H1 (cell line): ENCODE data around the gene ZNF304. TPM values are rescaled to one million over a fixed set of nuclear protein-coding genes. Genes with fewer than 3 reads are reported as not detected.

Source experiments
- CTCF ChIA-PET: fragments of 300-600 bp; sonication (Branson Sonifier 250); formaldehyde crosslinking; loops from one replicate; lab custom pipeline; 2021; ENCODE audit not compliant: partially characterized antibody; lab: Charles Lee
- POLR2A ChIA-PET: fragments of 300-600 bp; sonication (Branson Sonifier 250); formaldehyde crosslinking; loops from one replicate; lab custom pipeline; 2021; ENCODE audit warnings: inconsistent platforms; ENCODE audit not compliant: partially characterized antibody; lab: Charles Lee
- DNase-seq, 2 experiments: peaks; one replicate each; pipeline versions ENCODE4 v3.0.0 to v3.0.0-alpha.2; 2010 to 2022; ENCODE audit warnings: low spot score in 2 of 2, low read depth in 1 of 2, mixed read lengths in 1 of 2
- FAIRE-seq: peaks from 2 replicates; lab custom pipeline; 2011; peaks lifted over from hg19 to GRCh38; lab: Jason Lieb, UNC
- H2AFZ ChIP-seq: 2 replicates; pipeline ENCODE4 v1.8.1; 2012; ENCODE audit warnings: low read length, inconsistent platforms
- H2AK5ac ChIP-seq: 2 replicates; pipeline ENCODE4 v1.6.1; 2013; ENCODE audit warnings: low read depth, low read length
- H2BK120ac ChIP-seq: replicated peaks from 2 replicates; pipeline ENCODE3; 2013; ENCODE audit warnings: low read depth, low read length, inconsistent platforms
- H2BK12ac ChIP-seq: 2 replicates; pipeline ENCODE4 v1.6.1; 2013; ENCODE audit warnings: low read depth, low read length
- H2BK15ac ChIP-seq: 2 replicates; pipeline ENCODE4 v1.6.1; 2013; ENCODE audit warnings: low read length
- H2BK20ac ChIP-seq: 2 replicates; pipeline ENCODE4 v1.6.1; 2013; ENCODE audit warnings: low read length
- H2BK5ac ChIP-seq: 2 replicates; pipeline ENCODE4 v1.6.1; 2013; ENCODE audit warnings: low read depth, low read length
- H3K14ac ChIP-seq: 2 replicates; pipeline ENCODE4 v1.6.1; 2013; ENCODE audit warnings: inconsistent platforms; ENCODE audit not compliant: insufficient read length
- H3K18ac ChIP-seq: 2 replicates; pipeline ENCODE4 v1.6.1; 2013; ENCODE audit warnings: low read length; ENCODE audit errors: extremely low read depth
- H3K23ac ChIP-seq: 2 replicates; pipeline ENCODE4 v1.6.1; 2013; ENCODE audit warnings: inconsistent platforms; ENCODE audit not compliant: insufficient read length
- H3K23me2 ChIP-seq: 2 replicates; pipeline ENCODE4 v1.6.1; 2013; ENCODE audit warnings: low read depth, low read length
- H3K27ac ChIP-seq: 2 replicates; pipeline ENCODE4 v1.6.1; 2011; ENCODE audit warnings: low read depth, low read length, inconsistent platforms
- H3K27me3 ChIP-seq, 4 experiments: replicated peaks in 1 of 4; 1 replicate in 1 of 4; 2 replicates in 3 of 4; pipeline versions ENCODE4 v1.6.1 to v1.8.1; 2011 to 2013; ENCODE audit warnings: low read length in 3 of 4, mild to moderate bottlenecking in 3 of 4, inconsistent platforms in 2 of 4, mixed read lengths in 2 of 4, moderate library complexity in 1 of 4; ENCODE audit not compliant: control insufficient read depth in 3 of 4, insufficient read depth in 3 of 4; ENCODE audit errors: extremely low read depth in 1 of 4
- H3K36me3 ChIP-seq, 4 experiments: 2 replicates each; pipeline versions ENCODE4 v1.6.1 to v1.8.1; 2011 to 2013; ENCODE audit warnings: mild to moderate bottlenecking in 4 of 4, low read length in 3 of 4, moderate library complexity in 2 of 4, control low read depth in 1 of 4, inconsistent platforms in 1 of 4; ENCODE audit not compliant: insufficient read depth in 4 of 4, control insufficient read depth in 2 of 4
- H3K4ac ChIP-seq: replicated peaks from 2 replicates; pipeline ENCODE3; 2013; ENCODE audit warnings: low read length, low read depth, mixed read lengths, inconsistent platforms; ENCODE audit not compliant: insufficient read length
- H3K4me1 ChIP-seq, 4 experiments: replicated peaks in 1 of 4; 1 replicate in 1 of 4; 2 replicates in 3 of 4; pipeline versions ENCODE4 v1.6.1 to v1.8.1; 2011 to 2013; ENCODE audit warnings: low read length in 3 of 4, inconsistent platforms in 2 of 4, mixed read lengths in 1 of 4; ENCODE audit not compliant: insufficient read depth in 4 of 4, control insufficient read depth in 3 of 4
- H3K4me2 ChIP-seq, 2 experiments: 2 replicates each; pipeline versions ENCODE4 v1.6.1 to v1.8.1; 2011 to 2013; ENCODE audit warnings: low read depth in 2 of 2, low read length in 2 of 2, control low read depth in 1 of 2, inconsistent platforms in 1 of 2, mild to moderate bottlenecking in 1 of 2; ENCODE audit not compliant: insufficient read depth in 1 of 2
- H3K4me3 ChIP-seq, 4 experiments: fragments of 200-600, 300-600 bp in 1 of 4; sonication (generic), shearing (Covaris generic), sonication (Bioruptor Twin) in 1 of 4; 2 replicates each; pipeline versions ENCODE4 v1.5.1 to v1.8.1; 2011 to 2016; ENCODE audit warnings: low read length in 4 of 4, low read depth in 3 of 4, control low read depth in 2 of 4, inconsistent platforms in 2 of 4, mild to moderate bottlenecking in 2 of 4, mixed read lengths in 1 of 4, moderate library complexity in 1 of 4; ENCODE audit not compliant: insufficient read depth in 2 of 4; ENCODE audit errors: extremely low read depth in 1 of 4
- H3K56ac ChIP-seq: replicated peaks from 2 replicates; pipeline ENCODE3; 2013; ENCODE audit warnings: low read depth, mild to moderate bottlenecking, mixed read lengths, low read length, inconsistent platforms; ENCODE audit not compliant: insufficient read length
- H3K79me1 ChIP-seq: 2 replicates; pipeline ENCODE4 v1.6.1; 2013; ENCODE audit warnings: low read depth, low read length, control low read depth
- H3K79me2 ChIP-seq, 2 experiments: 2 replicates each; pipeline versions ENCODE4 v1.6.1 to v1.8.1; 2012 to 2013; ENCODE audit warnings: low read length in 2 of 2, mild to moderate bottlenecking in 2 of 2, inconsistent platforms in 1 of 2; ENCODE audit not compliant: insufficient read depth in 2 of 2, control insufficient read depth in 1 of 2
- H3K9ac ChIP-seq, 4 experiments: replicated peaks in 1 of 4; 1 replicate in 1 of 4; 2 replicates in 3 of 4; pipeline versions ENCODE4 v1.6.1 to v1.8.1; 2011 to 2013; ENCODE audit warnings: low read depth in 3 of 4, low read length in 3 of 4, control low read depth in 2 of 4, mild to moderate bottlenecking in 2 of 4, moderate library complexity in 2 of 4, inconsistent platforms in 1 of 4; ENCODE audit errors: extremely low read depth in 1 of 4
- H3K9me3 ChIP-seq, 2 experiments: 2 replicates each; pipeline versions ENCODE4 v1.6.1 to v1.8.1; 2012 to 2013; ENCODE audit warnings: mild to moderate bottlenecking in 2 of 2, moderate library complexity in 2 of 2, control low read depth in 1 of 2, inconsistent platforms in 1 of 2, low read depth in 1 of 2, low read length in 1 of 2, mixed read lengths in 1 of 2; ENCODE audit not compliant: insufficient read depth in 2 of 2
- H4K20me1 ChIP-seq, 2 experiments: replicated peaks in 1 of 2; 2 replicates each; pipeline versions ENCODE3 to v1.8.1; 2011 to 2013; ENCODE audit warnings: inconsistent platforms in 2 of 2, low read length in 2 of 2, mild to moderate bottlenecking in 1 of 2; ENCODE audit not compliant: insufficient read depth in 2 of 2, control insufficient read depth in 1 of 2
- H4K5ac ChIP-seq: 2 replicates; pipeline ENCODE4 v1.6.1; 2013; ENCODE audit warnings: low read length, low read depth, mixed read lengths, inconsistent platforms; ENCODE audit not compliant: insufficient read length
- H4K8ac ChIP-seq: 2 replicates; pipeline ENCODE4 v1.8.0; 2013; ENCODE audit warnings: mild to moderate bottlenecking, moderate library complexity, low read length, inconsistent platforms; ENCODE audit not compliant: insufficient read depth; ENCODE audit errors: extremely low read depth
- H4K91ac ChIP-seq: replicated peaks from 2 replicates; pipeline ENCODE3; 2013; ENCODE audit warnings: low read length, mixed read lengths, inconsistent platforms; ENCODE audit not compliant: insufficient read length
- CEBPB ChIP-seq: IDR thresholded peaks from 2 replicates; pipeline ENCODE4 v1.6.1; 2012; ENCODE audit warnings: low read depth, low read length
- RAD21 ChIP-seq, 2 experiments: IDR thresholded peaks in 1 of 2; conservative IDR thresholded peaks in 1 of 2; 2 replicates each; pipeline ENCODE4 v1.6.1; 2011; ENCODE audit warnings: low read depth in 2 of 2, low read length in 2 of 2, improper control_type of control experiment in 1 of 2, inconsistent platforms in 1 of 2, mild to moderate bottlenecking in 1 of 2, moderate library complexity in 1 of 2
- RFX5 ChIP-seq: IDR thresholded peaks from 2 replicates; pipeline ENCODE4 v1.6.1; 2011; ENCODE audit warnings: low read depth, low read length, improper control_type of control experiment, borderline replicate concordance
- SIN3A ChIP-seq, 2 experiments: IDR thresholded peaks in 1 of 2; conservative IDR thresholded peaks in 1 of 2; 2 replicates each; pipeline ENCODE4 v1.6.1; 2011 to 2012; ENCODE audit warnings: low read length in 2 of 2, improper control_type of control experiment in 1 of 2, low read depth in 1 of 2, mild to moderate bottlenecking in 1 of 2
- SIRT6 ChIP-seq: IDR thresholded peaks from one replicate; pipeline ENCODE4 v1.7.1; 2012; ENCODE audit warnings: low read length, inconsistent platforms
- TBP ChIP-seq: IDR thresholded peaks from 2 replicates; pipeline ENCODE4 v1.6.1; 2011; ENCODE audit warnings: low read depth, low read length, improper control_type of control experiment
- TEAD4 ChIP-seq: IDR thresholded peaks from 2 replicates; pipeline ENCODE4 v1.6.1; 2012; ENCODE audit warnings: low read depth, low read length, inconsistent platforms, mixed read lengths
- YY1 ChIP-seq: IDR thresholded peaks from 2 replicates; pipeline ENCODE4 v1.6.1; 2011; ENCODE audit warnings: low read depth, mild to moderate bottlenecking, low read length
- WGBS, 2 experiments: shearing (Covaris generic) in 1 of 2; methylation state at CpG; one replicate each; pipeline versions ENCODE4 v1.1.6 to v1.1.7; 2013 to 2015; ENCODE audit warnings: low lambda C conversion rate in 2 of 2, mixed read lengths in 2 of 2, inconsistent platforms in 1 of 2, low coverage in 1 of 2, missing lambda C conversion rate in 1 of 2; ENCODE audit not compliant: insufficient replicate concordance in 2 of 2, insufficient coverage in 1 of 2, insufficient read length in 1 of 2; ENCODE audit errors: extremely low coverage in 1 of 2, missing lambda C conversion rate in 1 of 2; 5-methylcytosine and 5-hydroxymethylcytosine counted together
- polyA plus RNA-seq, 7 experiments: library from polyadenylated mRNA; depleted of rRNA in 3 of 7; stranded (reverse) in 5 of 7; unstranded in 2 of 7; fragments of >200 nt in 5 of 7; fragments of 200-250 nt in 2 of 7; gene quantifications; 1 replicate in 5 of 7; 2 replicates in 1 of 7; 4 replicates in 1 of 7; pipeline versions ENCODE4 v1.2.1 to v1.2.3, GENCODE V29; 2011 to 2013; ENCODE audit warnings: missing spikeins in 2 of 7, mixed read lengths in 2 of 7
- total RNA-seq: library from RNA; stranded (reverse); fragmentation: NEBNext Ultra II Directional; extraction: Animal tissue kit (Norgen Biotek cat#: 25700); gene quantifications from 2 replicates; pipeline ENCODE4 v1.2.1, GENCODE V29; 2021
- TF ChIP-seq, protein P1 (sequence below), 3 experiments: IDR thresholded peaks; 1 replicate in 2 of 3; 2 replicates in 1 of 3; pipeline versions ENCODE4 v1.5.1 to v1.6.1; 2011; ENCODE audit warnings: low read length in 3 of 3, mild to moderate bottlenecking in 3 of 3, inconsistent platforms in 2 of 3, low read depth in 1 of 3, moderate library complexity in 1 of 3; ENCODE audit not compliant: insufficient read depth in 1 of 3; ENCODE audit errors: control extremely low read depth in 1 of 3

ZNF304 gene
- total and polyA plus RNA-seq, 2 of the 8 experiments (the other 6 are each of a cell fraction or from before 2014, with no cell fraction given) = 4.3 to 10.5 TPM

DNA sequence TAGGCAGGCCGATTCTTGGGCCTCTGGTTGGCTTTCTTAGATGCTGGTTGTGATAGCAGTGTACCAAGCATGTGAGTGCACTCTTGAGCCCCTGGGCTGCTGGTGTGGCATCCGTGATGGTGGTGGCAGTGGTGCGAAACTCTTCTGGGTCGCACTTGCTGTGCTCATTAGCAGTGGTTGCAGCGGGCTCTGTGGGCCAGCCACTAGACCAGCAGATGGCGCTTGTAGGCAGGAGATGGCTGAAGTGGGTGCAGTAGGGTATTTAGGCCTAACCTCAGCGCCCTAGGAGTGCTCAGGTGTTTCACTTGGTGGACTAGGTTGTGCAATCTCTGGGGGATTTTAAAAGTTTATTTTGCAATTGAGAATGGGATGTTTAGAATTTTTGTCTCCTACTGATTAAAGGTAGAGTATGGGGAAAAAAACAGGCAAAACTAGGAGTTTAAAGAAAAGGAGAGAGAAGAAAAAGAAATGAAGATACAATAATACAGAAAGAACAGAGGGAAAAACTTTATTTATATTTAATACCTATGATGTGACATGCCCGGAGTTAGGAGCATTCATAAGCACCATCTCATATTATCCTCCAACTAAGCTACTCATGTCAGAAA, 55.5 kb downstream of the ZNF304 start:
- no peak overlapping the region for H3K4ac ChIP-seq
- ChIA-PET POLR2A (interaction anchor here (1.5 kb wide), 1 partner anchor 29 kb away, joined by 13 read pairs; the partner anchor contains the start of gene ZNF749), CTCF (interaction anchor here (0.6 to 2.3 kb wide), 26 partner anchors 8 to 862 kb away, joined by 3 to 10 read pairs (median 3); partner anchors contain the start of genes ZNF419, ZNF548, ZNF749 and ZNF772)
- H3K4me1 ChIP-seq = peaks cover 0 to 3% (median 0%) of the 10 kb centered on the region in 4 experiments; a peak in 1 of 7 replicates
- no peaks in the 10 kb centered on the region for H3K36me3 ChIP-seq
- H2BK20ac ChIP-seq = no peak overlapping the region
- H2AK5ac ChIP-seq = no peak overlapping the region
- H3K9ac ChIP-seq = no peak overlapping the region
- no peaks in the 10 kb centered on the region; the same call in 1 of the 2 replicates for H3K79me1 ChIP-seq
- peak overlapping the region in 1 of 2 experiments; percentile 14; a peak in 1 of 4 replicates for H3K4me2 ChIP-seq
- no peak overlapping the region for H4K8ac ChIP-seq
- no peak overlapping the region for H3K14ac ChIP-seq
- no peak overlapping the region for H3K27ac ChIP-seq
- peaks cover 0 to under 1% of the 10 kb centered on the region in 2 experiments for H4K20me1 ChIP-seq
- no peak overlapping the region for H3K18ac ChIP-seq
- H3K79me2 ChIP-seq = peaks cover 0 to 5% of the 10 kb centered on the region in 2 experiments; a peak in 2 of 4 replicates
- TF ChIP-seq SIN3A (conservative IDR thresholded peaks at IDR 0.05 in 1 of 2, IDR thresholded peaks at IDR 0.05 in 1 of 2; ENCODE audit: low read depth in 1 of 2, low read length in 2 of 2) (0 out of 4 replicates have a peak, but pooled peaks of 1 of the 2 experiments have one; percentile 39), RAD21 (IDR thresholded peaks at IDR 0.05 in 1 of 2, conservative IDR thresholded peaks at IDR 0.05 in 1 of 2; ENCODE audit: low read depth in 2 of 2, low read length in 2 of 2) (peak; percentile 93 to 96), TBP (0 out of 2 replicates have a peak, but pooled peaks have one; percentile 16), SIRT6 (no peak), CEBPB (peak; percentile 97), YY1 (peak; percentile 49; the same call in 1 of the 2 replicates), TEAD4 (peak; percentile 30; the same call in 1 of the 2 replicates), RFX5 (no peak)
- TF ChIP-seq, protein P1, sequence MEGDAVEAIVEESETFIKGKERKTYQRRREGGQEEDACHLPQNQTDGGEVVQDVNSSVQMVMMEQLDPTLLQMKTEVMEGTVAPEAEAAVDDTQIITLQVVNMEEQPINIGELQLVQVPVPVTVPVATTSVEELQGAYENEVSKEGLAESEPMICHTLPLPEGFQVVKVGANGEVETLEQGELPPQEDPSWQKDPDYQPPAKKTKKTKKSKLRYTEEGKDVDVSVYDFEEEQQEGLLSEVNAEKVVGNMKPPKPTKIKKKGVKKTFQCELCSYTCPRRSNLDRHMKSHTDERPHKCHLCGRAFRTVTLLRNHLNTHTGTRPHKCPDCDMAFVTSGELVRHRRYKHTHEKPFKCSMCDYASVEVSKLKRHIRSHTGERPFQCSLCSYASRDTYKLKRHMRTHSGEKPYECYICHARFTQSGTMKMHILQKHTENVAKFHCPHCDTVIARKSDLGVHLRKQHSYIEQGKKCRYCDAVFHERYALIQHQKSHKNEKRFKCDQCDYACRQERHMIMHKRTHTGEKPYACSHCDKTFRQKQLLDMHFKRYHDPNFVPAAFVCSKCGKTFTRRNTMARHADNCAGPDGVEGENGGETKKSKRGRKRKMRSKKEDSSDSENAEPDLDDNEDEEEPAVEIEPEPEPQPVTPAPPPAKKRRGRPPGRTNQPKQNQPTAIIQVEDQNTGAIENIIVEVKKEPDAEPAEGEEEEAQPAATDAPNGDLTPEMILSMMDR (IDR thresholded peaks at IDR 0.05; ENCODE audit: control extremely low read depth in 1 of 3, insufficient read depth in 1 of 3, low read depth in 1 of 3, low read length in 3 of 3) = peak; percentile 91 to 96 (median 93)
- no peaks in the 10 kb centered on the region; a peak in 1 of 7 replicates for H3K27me3 ChIP-seq
- DNase-seq (peak; percentile 44 to 88), FAIRE-seq (peak; percentile 83)
- no peak overlapping the region for H2BK15ac ChIP-seq
- H4K5ac ChIP-seq = no peak overlapping the region
- WGBS, 2 experiments = 20% methylated on average over 8 of the region's 8 CpGs; no CpG with 5 or more reads in 1 of the 2 experiments
- H2AFZ ChIP-seq = peak overlapping the region; percentile 99
- no peak overlapping the region for H3K56ac ChIP-seq
- H3K4me3 ChIP-seq = no peak overlapping the region
- H2BK5ac ChIP-seq = no peak overlapping the region
- peaks cover 4% of the 10 kb centered on the region; the same call in 1 of the 2 replicates for H3K23me2 ChIP-seq
- no peak overlapping the region for H3K23ac ChIP-seq
- no peak overlapping the region for H4K91ac ChIP-seq
- no peak overlapping the region for H2BK120ac ChIP-seq
- H2BK12ac ChIP-seq = no peak overlapping the region
- H3K9me3 ChIP-seq = no peaks in the 10 kb centered on the region
